GM12892 (cell line): ENCODE measurements around the gene FEV.

Experiments used
- POLR2A ChIP-seq: IDR thresholded peaks from 2 replicates; pipeline ENCODE4 v1.6.1; 2011; ENCODE audit warnings: low read depth, low read length, control low read depth
- POLR2AphosphoS5 ChIP-seq: IDR thresholded peaks from 2 replicates; pipeline ENCODE4 v1.6.1; 2011; ENCODE audit warnings: low read depth, low read length, control low read depth
- TAF1 ChIP-seq: IDR thresholded peaks from 2 replicates; pipeline ENCODE4 v1.6.1; 2011; ENCODE audit warnings: low read depth, mild to moderate bottlenecking, control low read depth, low read length, borderline replicate concordance

DNA sequence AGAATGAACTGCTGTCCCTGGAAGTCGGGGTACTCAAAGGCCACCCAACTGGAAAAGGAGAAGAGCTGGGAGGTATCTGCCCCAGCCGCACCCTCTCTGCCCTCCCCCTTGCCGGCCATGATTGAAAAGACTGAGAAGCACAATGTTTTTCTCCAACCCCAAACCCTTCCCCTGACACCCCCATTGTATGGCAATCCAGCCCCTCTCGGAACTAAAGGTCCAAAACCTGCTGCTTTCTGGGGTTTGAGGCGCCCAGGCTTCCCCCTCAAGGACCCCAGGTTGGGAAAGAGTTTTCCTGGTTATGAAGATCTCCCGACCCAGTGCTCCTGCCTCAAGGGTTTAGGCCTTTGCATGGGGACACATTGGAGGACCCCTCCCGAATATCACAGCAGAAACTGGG lies 7.2 kb upstream of the FEV start:
- TF ChIP-seq POLR2A (no peak), POLR2AphosphoS5 (no peak), TAF1 (no peak)
